KMS-11 (cell line): Measurements from ENCODE around the gene DPYSL3.

Experiments used
- H2AFZ ChIP-seq: fragments of 200-600 bp; sonication (generic); 2 replicates; pipeline ENCODE4 v1.6.1; 2016; ENCODE audit warnings: antibody characterized with exemption, mixed run types, low read depth
- H3K27ac ChIP-seq: fragments of 200-600 bp; sonication (generic); 2 replicates; pipeline ENCODE4 v1.6.1; 2016; ENCODE audit warnings: mild to moderate bottlenecking, mixed run types
- H3K27me3 ChIP-seq: fragments of 200-600 bp; sonication (generic); 2 replicates; pipeline ENCODE4 v1.6.1; 2017; ENCODE audit warnings: mild to moderate bottlenecking, low read depth, mixed run types, moderate library complexity; ENCODE audit not compliant: insufficient read depth
- H3K36me3 ChIP-seq: fragments of 200-600 bp; sonication (generic); 2 replicates; pipeline ENCODE4 v1.6.1; 2017; ENCODE audit warnings: mild to moderate bottlenecking, mixed run types; ENCODE audit not compliant: insufficient read depth
- H3K4me1 ChIP-seq: fragments of 200-600 bp; sonication (generic); 2 replicates; pipeline ENCODE4 v1.6.1; 2016; ENCODE audit warnings: mild to moderate bottlenecking, low read depth, mixed run types; ENCODE audit not compliant: poor library complexity, severe bottlenecking
- H3K4me2 ChIP-seq: fragments of 200-600 bp; sonication (generic); 2 replicates; pipeline ENCODE4 v1.7.0; 2016; ENCODE audit warnings: mild to moderate bottlenecking, mixed run types
- H3K4me3 ChIP-seq: fragments of 200-600 bp; sonication (generic); IDR thresholded peaks from 2 replicates; pipeline ENCODE4 v1.6.1; 2017; ENCODE audit warnings: low read depth, low read length, mixed read lengths; ENCODE audit not compliant: insufficient read depth
- H3K79me2 ChIP-seq: fragments of 200-600 bp; sonication (generic); 2 replicates; pipeline ENCODE4 v1.6.1; 2016; ENCODE audit warnings: low read depth, mixed run types; ENCODE audit not compliant: insufficient read depth
- H3K9ac ChIP-seq: fragments of 200-600 bp; sonication (generic); 2 replicates; pipeline ENCODE4 v1.6.1; 2016; ENCODE audit warnings: mild to moderate bottlenecking, mixed run types
- H4K20me1 ChIP-seq: fragments of 200-600 bp; sonication (generic); 2 replicates; pipeline ENCODE4 v1.6.1; 2016; ENCODE audit warnings: mild to moderate bottlenecking, mixed run types; ENCODE audit not compliant: insufficient read depth
- CTCF ChIP-seq: fragments of 200-600 bp; sonication (generic); conservative IDR thresholded peaks from 2 replicates; pipeline ENCODE4 v1.6.1; 2017; ENCODE audit warnings: low read depth, mild to moderate bottlenecking, antibody characterized with exemption, low read length, moderate library complexity, mixed read lengths

Gene DPYSL3

DNA sequence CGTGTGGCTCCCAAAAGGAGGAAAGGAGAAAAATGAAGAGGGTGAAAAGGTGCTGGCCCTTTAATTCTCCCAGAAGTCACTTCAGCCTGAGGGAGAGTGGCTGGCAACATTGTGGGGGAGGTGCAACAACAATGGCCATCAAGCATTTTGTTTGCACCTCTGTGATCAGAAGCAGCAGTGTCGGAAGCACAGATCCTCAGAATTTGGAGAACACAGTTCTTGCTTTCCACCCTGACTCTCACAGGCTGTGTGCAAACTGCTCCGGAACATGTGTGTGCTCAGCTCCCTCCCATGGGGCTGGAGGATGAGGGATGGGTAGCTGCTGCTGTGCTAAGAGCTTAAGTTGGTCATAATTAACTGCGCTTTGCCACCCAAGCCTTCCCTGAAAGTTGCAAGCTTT lies 127.1 kb downstream of the DPYSL3 start:
- peak overlapping the region; percentile 14 for H3K4me2 ChIP-seq
- no peaks in the 10 kb centered on the region for H3K27me3 ChIP-seq
- TF ChIP-seq CTCF: no peak
- no peak overlapping the region for H3K4me3 ChIP-seq
- peak overlapping the region; percentile 23; the same call in 1 of the 2 replicates for H3K27ac ChIP-seq
- no peaks in the 10 kb centered on the region for H4K20me1 ChIP-seq
- peaks cover 24% of the 10 kb centered on the region for H3K4me1 ChIP-seq
- H3K9ac ChIP-seq: peak overlapping the region; percentile 13; the same call in 1 of the 2 replicates
- H3K36me3 ChIP-seq: no peaks in the 10 kb centered on the region
- H2AFZ ChIP-seq: peak overlapping the region; percentile 32; the same call in 1 of the 2 replicates
- no peaks in the 10 kb centered on the region for H3K79me2 ChIP-seq

DNA sequence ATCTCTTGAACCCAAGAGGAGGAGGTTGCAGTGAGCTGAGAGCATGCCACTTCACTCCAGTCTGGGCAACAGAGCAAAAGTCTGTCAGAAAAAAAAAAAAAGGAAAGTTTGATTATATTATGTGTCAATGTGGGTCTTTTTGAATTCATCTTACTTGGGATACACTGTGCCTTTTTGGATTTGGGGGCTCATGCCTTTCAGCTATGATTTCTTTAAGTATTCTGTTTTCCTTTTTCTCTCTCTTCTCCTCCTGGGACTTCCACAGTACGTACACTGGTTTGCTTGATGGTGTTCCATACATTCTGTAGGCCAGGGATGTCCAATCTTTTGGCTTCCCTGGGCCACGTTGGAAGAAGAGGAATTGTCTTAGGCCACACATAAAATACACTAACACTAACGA lies 128.3 kb downstream of the DPYSL3 start:
- H3K4me1 ChIP-seq: peaks cover 12% of the 10 kb centered on the region
- H4K20me1 ChIP-seq: no peaks in the 10 kb centered on the region
- 0 out of 2 replicates have a peak overlapping the region, but pooled peaks have one; percentile 32 for H2AFZ ChIP-seq
- H3K27ac ChIP-seq: no peak overlapping the region
- no peak overlapping the region for H3K4me2 ChIP-seq
- H3K9ac ChIP-seq: no peak overlapping the region
- no peaks in the 10 kb centered on the region for H3K79me2 ChIP-seq
- H3K4me3 ChIP-seq: no peak overlapping the region
- no peaks in the 10 kb centered on the region for H3K27me3 ChIP-seq
- no peak for TF ChIP-seq CTCF
- no peaks in the 10 kb centered on the region for H3K36me3 ChIP-seq

- no peak for TF ChIP-seq CTCF
- H3K4me3 ChIP-seq: no peak overlapping the region
- H3K4me1 ChIP-seq: peaks cover 6% of the 10 kb centered on the region
Observed at GRCh38 chr5:147377682-147378081, 132.2 kb downstream of the DPYSL3 start.

DNA sequence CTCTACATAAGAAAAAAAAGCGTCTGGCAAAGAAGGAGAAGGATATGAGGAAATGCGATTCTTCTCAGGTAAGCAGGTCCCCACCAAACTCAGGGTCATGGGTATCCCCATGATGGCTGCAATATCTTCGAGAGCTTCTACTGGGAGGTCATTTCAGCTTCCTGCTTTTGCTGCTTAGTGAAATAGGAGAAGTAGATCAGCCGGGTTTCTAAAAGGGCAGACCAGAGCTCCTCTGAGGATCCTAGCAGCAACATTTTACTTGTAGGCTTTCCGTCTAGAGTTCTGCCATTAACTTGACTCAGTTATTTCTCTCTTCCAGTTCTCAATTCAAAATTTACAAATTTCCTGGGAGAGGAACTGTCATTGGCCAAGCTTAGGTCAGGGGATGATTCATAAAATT lies 134.7 kb downstream of the DPYSL3 start:
- no peaks in the 10 kb centered on the region for H3K4me1 ChIP-seq
- H3K4me3 ChIP-seq: no peak overlapping the region
- H3K27me3 ChIP-seq: no peaks in the 10 kb centered on the region
- H3K36me3 ChIP-seq: no peaks in the 10 kb centered on the region
- H2AFZ ChIP-seq: no peak overlapping the region
- H3K4me2 ChIP-seq: no peak overlapping the region
- H3K9ac ChIP-seq: no peak overlapping the region
- H3K27ac ChIP-seq: no peak overlapping the region
- H4K20me1 ChIP-seq: no peaks in the 10 kb centered on the region
- H3K79me2 ChIP-seq: no peaks in the 10 kb centered on the region
- no peak for TF ChIP-seq CTCF

More at GRCh38 chr5:147377682-147378081, 132.2 kb downstream of the DPYSL3 start:
- H2AFZ ChIP-seq: no peak overlapping the region
- H3K27me3 ChIP-seq: no peaks in the 10 kb centered on the region
- no peak overlapping the region for H3K27ac ChIP-seq
- no peak overlapping the region for H3K4me2 ChIP-seq
- no peaks in the 10 kb centered on the region for H3K79me2 ChIP-seq
- H3K36me3 ChIP-seq: no peaks in the 10 kb centered on the region
- no peak overlapping the region for H3K9ac ChIP-seq
- H4K20me1 ChIP-seq: no peaks in the 10 kb centered on the region
